Fibroblast of lung (primary cell): ENCODE measurements around the gene SEMA6A. TPM values are rescaled to one million over a fixed set of nuclear protein-coding genes. Genes with fewer than 3 reads are reported as not detected.

Experiments used
- DNase-seq, 2 donors: peaks; one replicate each; pipeline versions ENCODE4 v3.0.0 to v3.0.0-alpha.2; 2010; ENCODE audit warnings: low read depth in 2 of 2
- H2AFZ ChIP-seq: 2 replicates; pipeline ENCODE4 v1.5.1; 2012; ENCODE audit warnings: low read length, control low read depth, inconsistent platforms
- H3K27ac ChIP-seq: 2 replicates; pipeline ENCODE4 v1.5.1; 2011; ENCODE audit warnings: low read length, control low read depth; ENCODE audit not compliant: insufficient read depth
- H3K27me3 ChIP-seq: 2 replicates; pipeline ENCODE4 v1.5.1; 2011; ENCODE audit warnings: mild to moderate bottlenecking, low read length; ENCODE audit not compliant: control insufficient read depth, insufficient read depth
- H3K36me3 ChIP-seq: 2 replicates; pipeline ENCODE4 v1.5.1; 2011; ENCODE audit warnings: low read length; ENCODE audit not compliant: control insufficient read depth, insufficient read depth
- H3K4me1 ChIP-seq: 2 replicates; pipeline ENCODE4 v1.5.1; 2011; ENCODE audit warnings: low read length; ENCODE audit not compliant: control insufficient read depth, insufficient read depth; ENCODE audit errors: extremely low read depth
- H3K4me2 ChIP-seq: 2 replicates; pipeline ENCODE4 v1.5.1; 2011; ENCODE audit warnings: low read length, control low read depth; ENCODE audit not compliant: insufficient read depth; ENCODE audit errors: extremely low read depth
- H3K4me3 ChIP-seq, 4 experiments: fragments of 200-600 bp in 1 of 4; sonication (generic) in 1 of 4; replicated peaks in 1 of 4; 2 replicates each; pipeline ENCODE4 v1.5.1; 2011 to 2016; ENCODE audit warnings: low read length in 4 of 4, low read depth in 3 of 4, mild to moderate bottlenecking in 3 of 4, control low read depth in 2 of 4, inconsistent platforms in 1 of 4, mixed read lengths in 1 of 4; ENCODE audit not compliant: insufficient read depth in 1 of 4; ENCODE audit errors: control extremely low read depth in 1 of 4
- H3K79me2 ChIP-seq: 2 replicates; pipeline ENCODE4 v1.5.1; 2012; ENCODE audit warnings: mild to moderate bottlenecking, low read length, inconsistent platforms; ENCODE audit not compliant: control insufficient read depth, insufficient read depth
- H3K9ac ChIP-seq: 2 replicates; pipeline ENCODE4 v1.5.1; 2011; ENCODE audit warnings: mild to moderate bottlenecking, low read length, control low read depth; ENCODE audit not compliant: insufficient read depth
- H3K9me3 ChIP-seq: 2 replicates; pipeline ENCODE4 v1.5.1; 2012; ENCODE audit warnings: low read depth, low read length; ENCODE audit not compliant: control insufficient read depth, insufficient read depth
- H4K20me1 ChIP-seq: 2 replicates; pipeline ENCODE4 v1.5.1; 2011; ENCODE audit warnings: low read length; ENCODE audit not compliant: control insufficient read depth, insufficient read depth; ENCODE audit errors: extremely low read depth
- CTCF ChIP-seq, 2 donors: IDR thresholded peaks in 1 of 2; conservative IDR thresholded peaks in 1 of 2; 1 replicate in 1 of 2; 2 replicates in 1 of 2; pipeline ENCODE4 v1.5.1; 2011 to 2012; ENCODE audit warnings: low read length in 2 of 2, control low read depth in 1 of 2, inconsistent platforms in 1 of 2, low read depth in 1 of 2, mild to moderate bottlenecking in 1 of 2
- EZH2 ChIP-seq: IDR thresholded peaks from 2 replicates; pipeline ENCODE4 v1.5.1; 2012; ENCODE audit warnings: low read length, control low read depth, mild to moderate bottlenecking; ENCODE audit errors: missing control alignments
- polyA plus RNA-seq, 2 donors: library from polyadenylated mRNA; depleted of rRNA in 1 of 2; stranded (reverse) in 1 of 2; unstranded in 1 of 2; fragments of >200 nt; gene quantifications; 2 replicates each; pipeline ENCODE4 v1.2.1, GENCODE V29; 2011 to 2012; ENCODE audit warnings: missing spikeins in 1 of 2
- total RNA-seq: library from RNA; depleted of rRNA; stranded (reverse); fragments of >200 nt; gene quantifications from 2 replicates; pipeline ENCODE4 v1.2.1, GENCODE V29; 2014

The SEMA6A gene
- total and polyA plus RNA-seq, 2 donors (not counting 1 experiment from before 2014, with no cell fraction given), result 0.17 to 0.22 TPM

GRCh38 chr5:116395631-116396203 lies 178.9 kb downstream of the SEMA6A start:
- Histone ChIP-seq H3K9ac (no peak overlapping the region), H4K20me1 (no peaks in the 10 kb centered on the region), H3K4me1 (no peaks in the 10 kb centered on the region), H3K79me2 (no peaks in the 10 kb centered on the region), H3K9me3 (no peaks in the 10 kb centered on the region), H3K27me3 (no peaks in the 10 kb centered on the region), H3K4me2 (no peak overlapping the region), H3K36me3 (no peaks in the 10 kb centered on the region), H3K27ac (no peak overlapping the region), H3K4me3 (no peak overlapping the region), H2AFZ (no peak overlapping the region)
- TF ChIP-seq CTCF (conservative IDR thresholded peaks at IDR 0.05 in 1 of 2, IDR thresholded peaks at IDR 0.05 in 1 of 2; ENCODE audit: low read depth in 1 of 2, low read length in 2 of 2), result no peak
- TF ChIP-seq EZH2, result no peak
- peak in 1 of 2 donors; percentile 29 for DNase-seq

- Histone ChIP-seq H3K4me1 (no peaks in the 10 kb centered on the region), H3K27me3 (no peaks in the 10 kb centered on the region), H3K36me3 (no peaks in the 10 kb centered on the region), H3K79me2 (no peaks in the 10 kb centered on the region), H2AFZ (no peak overlapping the region), H3K9ac (no peak overlapping the region), H3K9me3 (no peaks in the 10 kb centered on the region), H3K4me3 (no peak overlapping the region), H3K27ac (no peak overlapping the region), H4K20me1 (no peaks in the 10 kb centered on the region), H3K4me2 (no peak overlapping the region)
- no peak for DNase-seq
- TF ChIP-seq EZH2 (no peak), CTCF (conservative IDR thresholded peaks at IDR 0.05 in 1 of 2, IDR thresholded peaks at IDR 0.05 in 1 of 2; ENCODE audit: low read depth in 1 of 2, low read length in 2 of 2) (no peak)
Observed at GRCh38 chr5:116395226-116395625, 179.4 kb downstream of the SEMA6A start.

GRCh38 chr5:116394186-116394867 lies 180.3 kb downstream of the SEMA6A start:
- Histone ChIP-seq H3K27me3 (no peaks in the 10 kb centered on the region), H3K36me3 (no peaks in the 10 kb centered on the region), H3K4me3 (no peak overlapping the region), H4K20me1 (no peaks in the 10 kb centered on the region), H3K4me2 (no peak overlapping the region), H3K27ac (no peak overlapping the region), H3K4me1 (no peaks in the 10 kb centered on the region), H2AFZ (no peak overlapping the region), H3K9me3 (no peaks in the 10 kb centered on the region), H3K9ac (no peak overlapping the region), H3K79me2 (no peaks in the 10 kb centered on the region)
- TF ChIP-seq CTCF (conservative IDR thresholded peaks at IDR 0.05 in 1 of 2, IDR thresholded peaks at IDR 0.05 in 1 of 2; ENCODE audit: low read depth in 1 of 2, low read length in 2 of 2) (no peak), EZH2 (no peak)
- DNase-seq, result peak in 1 of 2 donors; percentile 62
